ENCODE data around the gene IGFBPL1. TPM values are rescaled to one million over a fixed set of nuclear protein-coding genes. Genes with fewer than 3 reads are reported as not detected.

Gene IGFBPL1
- total RNA-seq, 1 donor from 2014 or later = not detected

- TF ChIP-seq CTCF (IDR thresholded peaks at IDR 0.05) = no peak
- no peak for TF ChIP-seq POLR2A (IDR thresholded peaks at IDR 0.05)
- TF ChIP-seq POLR2AphosphoS5 (IDR thresholded peaks at IDR 0.05; ENCODE audit: insufficient read depth in 1 of 2, low read depth in 1 of 2) = no peak
- intact Hi-C loops (cut with DNase I) = loop anchor here (10.0 kb wide), 1 partner anchor 272 kb away; no protein-coding TSS in a partner anchor
- peak; percentile 62 to 77 for DNase-seq (ENCODE audit: extremely low spot score in 2 of 2)
- H3K27me3 ChIP-seq = no peaks in the 10 kb centered on the region
- no peaks in the 10 kb centered on the region for H3K4me1 ChIP-seq
- H3K27ac ChIP-seq = no peak overlapping the region
- no peaks in the 10 kb centered on the region for H3K36me3 ChIP-seq
- H3K9me3 ChIP-seq = no peaks in the 10 kb centered on the region
- H3K4me3 ChIP-seq = no peak overlapping the region
Measured at GRCh38 chr9:38442473-38443096, 18.3 kb upstream of the IGFBPL1 start.

- Histone ChIP-seq H3K27me3 (no peaks in the 10 kb centered on the region), H3K4me1 (no peaks in the 10 kb centered on the region), H3K36me3 (no peaks in the 10 kb centered on the region), H3K27ac (no peak overlapping the region), H3K9me3 (no peaks in the 10 kb centered on the region), H3K4me3 (no peak overlapping the region)
- intact Hi-C loops (cut with DNase I) = loop anchor here (10.0 kb wide), 1 partner anchor 273 kb away; no protein-coding TSS in a partner anchor
- TF ChIP-seq POLR2AphosphoS5 (IDR thresholded peaks at IDR 0.05; ENCODE audit: insufficient read depth in 1 of 2, low read depth in 1 of 2) (no peak), POLR2A (IDR thresholded peaks at IDR 0.05) (no peak), CTCF (IDR thresholded peaks at IDR 0.05) (no peak)
- DNase-seq (ENCODE audit: extremely low spot score in 2 of 2) = peak; percentile 55 to 64
Measured at GRCh38 chr9:38441347-38442085, 17.3 kb upstream of the IGFBPL1 start.

GRCh38 chr9:38440516-38440915 lies 16.3 kb upstream of the IGFBPL1 start:
- H3K4me1 ChIP-seq = no peaks in the 10 kb centered on the region
- no peaks in the 10 kb centered on the region for H3K9me3 ChIP-seq
- H3K27ac ChIP-seq = no peak overlapping the region
- intact Hi-C loops (cut with DNase I) = loop anchor here (10.0 kb wide), 1 partner anchor 274 kb away; no protein-coding TSS in a partner anchor
- H3K4me3 ChIP-seq = no peak overlapping the region
- no peak for DNase-seq (ENCODE audit: extremely low spot score in 2 of 2)
- H3K27me3 ChIP-seq = no peaks in the 10 kb centered on the region
- no peak for TF ChIP-seq CTCF (IDR thresholded peaks at IDR 0.05)
- no peak for TF ChIP-seq POLR2AphosphoS5 (IDR thresholded peaks at IDR 0.05; ENCODE audit: insufficient read depth in 1 of 2, low read depth in 1 of 2)
- TF ChIP-seq POLR2A (IDR thresholded peaks at IDR 0.05) = no peak
- no peaks in the 10 kb centered on the region for H3K36me3 ChIP-seq

GRCh38 chr9:38439916-38440301 lies 15.7 kb upstream of the IGFBPL1 start:
- no peak for DNase-seq (ENCODE audit: extremely low spot score in 2 of 2)
- Histone ChIP-seq H3K36me3 (no peaks in the 10 kb centered on the region), H3K9me3 (no peaks in the 10 kb centered on the region), H3K27me3 (no peaks in the 10 kb centered on the region), H3K4me3 (no peak overlapping the region), H3K4me1 (no peaks in the 10 kb centered on the region), H3K27ac (no peak overlapping the region)
- TF ChIP-seq CTCF (IDR thresholded peaks at IDR 0.05) (no peak), POLR2A (IDR thresholded peaks at IDR 0.05) (no peak), POLR2AphosphoS5 (IDR thresholded peaks at IDR 0.05; ENCODE audit: insufficient read depth in 1 of 2, low read depth in 1 of 2) (no peak)
- intact Hi-C loops (cut with DNase I) = loop anchor here (10.0 kb wide), 2 partner anchors 275 to 525 kb away; no protein-coding TSS in a partner anchor

Data from vagina (tissue), 2 donors.